Pancreas (tissue), 10 donors: ENCODE data around the gene VPS26A. TPM values are rescaled to one million over a fixed set of nuclear protein-coding genes. Genes with fewer than 3 reads are reported as not detected.

Experiments used
- ATAC-seq, 4 donors: fragments of 200-7000 bp; cut with Tn5 transposase; one replicate each; pipeline versions ENCODE4 v1.8.0 to v1.9.1; 2020; ENCODE audit warnings: mild to moderate bottlenecking in 4 of 4, moderate library complexity in 4 of 4
- DNase-seq, 6 donors: peaks; one replicate each; pipeline ENCODE4 v3.0.0-alpha.2; 2020
- FAIRE-seq: peaks from 2 replicates; lab custom pipeline; 2012; peaks lifted over from hg19 to GRCh38; lab: Jason Lieb, UNC
- H3K27ac ChIP-seq, 4 donors: fragments of 200-600 bp; sonication (generic); 1 replicate in 3 of 4; 2 replicates in 1 of 4; pipeline versions ENCODE4 v1.5.0 to v1.8.0; 2020
- H3K27me3 ChIP-seq, 4 donors: fragments of 200-600 bp; one replicate each; pipeline ENCODE4 v1.8.0; 2021
- H3K36me3 ChIP-seq, 3 donors: fragments of 200-600 bp; sonication (generic) in 1 of 3; one replicate each; pipeline versions ENCODE4 v1.5.0 to v1.8.0; 2020 to 2021
- H3K4me1 ChIP-seq, 3 donors: fragments of 200-600 bp; one replicate each; pipeline ENCODE4 v1.8.0; 2021
- H3K4me3 ChIP-seq, 4 donors: fragments of 200-600 bp; sonication (generic) in 2 of 4; one replicate each; pipeline versions ENCODE4 v1.5.0 to v1.8.0; 2020 to 2021
- H3K9me3 ChIP-seq, 4 donors: fragments of 200-600 bp; one replicate each; pipeline ENCODE4 v1.8.0; 2021
- WGBS, 2 donors: extraction: QIAGEN DNeasy Blood & Tissue Kit; methylation state at CpG; one replicate each; pipeline ENCODE4 v1.1.7; 2013; 5-methylcytosine and 5-hydroxymethylcytosine counted together
- intact Hi-C, 3 donors: fragments of 100-400 bp; cut with DNase I; formaldehyde crosslinking; loops; one replicate each; pipeline versions ENCODE4 v1.11.1 to v1.14.2; 2022
- polyA plus RNA-seq, 2 donors: library from polyadenylated mRNA; stranded (reverse); fragments of 200-250 nt; gene quantifications; one replicate each; pipeline ENCODE4 v1.2.3, GENCODE V29; 2013
- total RNA-seq, 6 donors: library from RNA; stranded (reverse); fragmentation: NEBNext Ultra II Directional in 4 of 6; extraction: Animal tissue kit (Norgen Biotek cat#: 25700) in 4 of 6; gene quantifications; one replicate each; pipeline versions ENCODE4 v1.2.1 to v1.2.4, GENCODE V29; 2021 to 2023
- TF ChIP-seq, protein P1 (sequence below), 4 donors: fragments of 200-600 bp; sonication (generic) in 3 of 4; IDR thresholded peaks; one replicate each; pipeline versions ENCODE4 v1.5.0 to v1.8.0; 2021; ENCODE audit warnings: antibody characterized with exemption in 4 of 4
- donor health status: healthy with polysubstance abuse.
- donor health status: DM: no; HTN: no; CAD: no; lungs with moderate emphysema.
- donor health status: DM: no; HTN: no; CAD: no.
- donor health status: control.
- donor health status: control.
- donor health status: Bipolar disorder and iron deficiency.
- donor health status: DM: yes; HTN: yes; CAD: no.
- donor health status: DM: no; HTN: no; CAD: no.
- donor health status: DM: no; HTN: no; CAD: no.
- donor health status: DM: yes; HTN: yes; CAD: no.

VPS26A gene
- total and polyA plus RNA-seq, 8 donors = 7.0 to 26.1 (median 16.4) TPM

DNA sequence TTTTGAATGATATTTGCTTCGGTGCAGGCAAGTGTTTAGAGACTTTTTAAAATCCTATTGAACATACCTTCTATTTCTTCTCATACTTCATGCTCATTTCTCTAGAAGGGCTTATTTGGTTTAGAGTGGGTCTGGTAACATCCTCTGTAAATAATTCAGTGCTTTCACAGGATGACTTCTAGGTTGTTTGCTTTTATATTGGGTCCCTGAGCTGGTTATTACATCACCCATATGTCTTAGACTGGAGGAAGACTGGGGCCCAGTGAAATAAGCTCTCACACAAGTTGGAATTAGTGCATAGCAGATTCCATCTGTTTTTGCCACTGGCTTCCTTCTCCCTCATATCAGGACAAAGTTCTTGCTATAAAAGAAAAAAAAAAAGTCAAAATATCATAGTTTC, 62.5 kb downstream of the VPS26A start:
- Histone ChIP-seq H3K27ac (no peak overlapping the region), H3K4me1 (peaks cover 0 to 7% (median 4%) of the 10 kb centered on the region in 3 donors), H3K27me3 (no peaks in the 10 kb centered on the region), H3K9me3 (no peaks in the 10 kb centered on the region), H3K4me3 (no peak overlapping the region), H3K36me3 (peaks cover 0 to 23% (median 12%) of the 10 kb centered on the region in 3 donors)
- DNase-seq (no peak), FAIRE-seq (no peak), ATAC-seq (no peak)
- intact Hi-C loops = no loop called here
- TF ChIP-seq, protein P1, sequence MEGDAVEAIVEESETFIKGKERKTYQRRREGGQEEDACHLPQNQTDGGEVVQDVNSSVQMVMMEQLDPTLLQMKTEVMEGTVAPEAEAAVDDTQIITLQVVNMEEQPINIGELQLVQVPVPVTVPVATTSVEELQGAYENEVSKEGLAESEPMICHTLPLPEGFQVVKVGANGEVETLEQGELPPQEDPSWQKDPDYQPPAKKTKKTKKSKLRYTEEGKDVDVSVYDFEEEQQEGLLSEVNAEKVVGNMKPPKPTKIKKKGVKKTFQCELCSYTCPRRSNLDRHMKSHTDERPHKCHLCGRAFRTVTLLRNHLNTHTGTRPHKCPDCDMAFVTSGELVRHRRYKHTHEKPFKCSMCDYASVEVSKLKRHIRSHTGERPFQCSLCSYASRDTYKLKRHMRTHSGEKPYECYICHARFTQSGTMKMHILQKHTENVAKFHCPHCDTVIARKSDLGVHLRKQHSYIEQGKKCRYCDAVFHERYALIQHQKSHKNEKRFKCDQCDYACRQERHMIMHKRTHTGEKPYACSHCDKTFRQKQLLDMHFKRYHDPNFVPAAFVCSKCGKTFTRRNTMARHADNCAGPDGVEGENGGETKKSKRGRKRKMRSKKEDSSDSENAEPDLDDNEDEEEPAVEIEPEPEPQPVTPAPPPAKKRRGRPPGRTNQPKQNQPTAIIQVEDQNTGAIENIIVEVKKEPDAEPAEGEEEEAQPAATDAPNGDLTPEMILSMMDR (IDR thresholded peaks at IDR 0.05) = no peak
- 77 to 83% methylated on average over 1 of the region's 1 CpG for WGBS, 2 donors

DNA sequence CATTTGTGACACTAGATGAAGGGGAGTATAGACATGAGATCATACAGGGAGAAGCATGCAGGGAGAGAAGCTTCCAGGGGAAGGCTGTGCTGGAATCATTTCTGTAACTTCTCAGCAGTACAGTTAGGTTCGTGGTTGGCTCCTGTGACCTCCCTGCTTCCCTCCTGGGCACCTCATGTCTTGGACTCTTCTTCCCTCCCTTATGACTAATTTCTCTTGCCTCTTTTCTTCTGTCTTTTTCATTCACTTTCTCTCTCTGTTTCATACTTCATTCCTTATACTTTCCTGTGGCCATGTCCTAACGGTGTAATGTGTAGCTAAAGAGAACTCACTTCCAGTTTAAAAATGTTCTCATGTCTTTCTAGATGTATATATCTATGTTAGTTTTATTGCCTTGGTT, 77.1 kb downstream of the VPS26A start:
- no peak overlapping the region for H3K4me3 ChIP-seq
- DNase-seq = no peak
- no peaks in the 10 kb centered on the region for H3K27me3 ChIP-seq
- no peak for ATAC-seq
- WGBS, 2 donors = 84 to 91% methylated on average over 2 of the region's 2 CpGs
- TF ChIP-seq, protein P1 (IDR thresholded peaks at IDR 0.05) = no peak
- H3K27ac ChIP-seq = no peak overlapping the region
- intact Hi-C loops = no loop called here
- H3K9me3 ChIP-seq = no peaks in the 10 kb centered on the region
- no peaks in the 10 kb centered on the region for H3K4me1 ChIP-seq
- no peak for FAIRE-seq
- H3K36me3 ChIP-seq = peaks cover 0 to 53% (median 18%) of the 10 kb centered on the region in 3 donors

DNA sequence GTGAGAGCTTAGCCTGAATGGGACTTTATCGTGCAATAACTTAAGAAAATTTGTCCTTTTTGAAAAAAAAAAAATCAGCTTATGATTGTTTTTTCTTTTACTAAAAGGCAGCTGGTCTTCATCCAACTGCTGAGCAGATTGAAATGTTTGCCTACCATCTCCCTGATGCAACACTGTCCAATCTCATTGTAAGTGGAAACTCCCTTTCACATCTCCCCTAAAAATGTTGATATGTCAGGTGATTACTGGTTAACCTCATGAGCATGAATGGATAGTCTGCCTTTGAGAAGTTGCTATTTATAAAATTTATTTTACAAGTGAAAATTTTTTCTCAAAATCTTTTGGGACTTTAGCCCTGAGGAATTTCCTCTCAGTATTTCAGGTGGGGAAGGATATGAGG, 78.4 kb downstream of the VPS26A start:
- no peak for FAIRE-seq
- DNase-seq = no peak
- intact Hi-C loops = no loop called here
- 85 to 90% methylated on average over 1 of the region's 1 CpG for WGBS, 2 donors
- TF ChIP-seq, protein P1 (IDR thresholded peaks at IDR 0.05) = no peak
- Histone ChIP-seq H3K36me3 (peaks cover 0 to 57% (median 19%) of the 10 kb centered on the region in 3 donors), H3K4me3 (no peak overlapping the region), H3K27ac (no peak overlapping the region), H3K4me1 (no peaks in the 10 kb centered on the region), H3K27me3 (no peaks in the 10 kb centered on the region), H3K9me3 (no peaks in the 10 kb centered on the region)
- peak in 2 of 4 donors; percentile 51 to 62 for ATAC-seq

DNA sequence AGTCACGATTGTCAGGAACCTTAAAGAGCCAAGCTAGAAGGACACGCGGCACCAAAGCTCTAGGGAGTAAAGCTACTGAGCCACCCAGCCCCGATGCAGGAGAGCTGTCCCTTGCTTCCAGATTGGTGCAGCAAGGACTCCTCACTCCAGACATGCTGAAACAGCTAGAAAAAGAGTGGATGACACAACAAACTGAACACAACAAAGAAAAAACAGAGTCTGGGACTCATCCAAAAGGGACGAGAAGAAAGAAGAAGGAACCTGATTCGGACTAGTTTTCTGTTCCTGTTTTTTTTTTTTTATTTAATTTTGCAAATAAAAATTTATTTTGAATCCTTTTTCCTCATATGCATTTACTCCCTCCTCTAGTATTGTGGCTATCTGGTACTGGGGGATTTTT, 84.8 kb downstream of the VPS26A start:
- FAIRE-seq = no peak
- no peak overlapping the region for H3K4me3 ChIP-seq
- no peaks in the 10 kb centered on the region for H3K9me3 ChIP-seq
- no peaks in the 10 kb centered on the region for H3K4me1 ChIP-seq
- 89 to 92% methylated on average over 6 of the region's 6 CpGs for WGBS, 2 donors
- intact Hi-C loops = no loop called here
- no peak for DNase-seq
- peaks cover 0 to 42% (median 10%) of the 10 kb centered on the region in 3 donors for H3K36me3 ChIP-seq
- no peaks in the 10 kb centered on the region for H3K27me3 ChIP-seq
- TF ChIP-seq, protein P1 (IDR thresholded peaks at IDR 0.05) = no peak
- ATAC-seq = no peak
- no peak overlapping the region for H3K27ac ChIP-seq

GRCh38 chr10:69209787-69210484, 86.0 kb downstream of the VPS26A start:
- Histone ChIP-seq H3K36me3 (peaks cover 0 to 30% (median 10%) of the 10 kb centered on the region in 3 donors), H3K27me3 (no peaks in the 10 kb centered on the region), H3K9me3 (no peaks in the 10 kb centered on the region), H3K4me3 (no peak overlapping the region), H3K27ac (no peak overlapping the region), H3K4me1 (no peaks in the 10 kb centered on the region)
- FAIRE-seq (no peak), ATAC-seq (no peak), DNase-seq (no peak)
- TF ChIP-seq, protein P1 (IDR thresholded peaks at IDR 0.05) = no peak
- intact Hi-C loops = no loop called here
- 63 to 69% methylated on average over 3 of the region's 3 CpGs for WGBS, 2 donors
